Osteoblast (primary cell): Measurements from ENCODE around the gene CAMKMT. TPM values are rescaled to one million over a fixed set of nuclear protein-coding genes. Genes with fewer than 3 reads are reported as not detected.

Source experiments
- DNase-seq: peaks from one replicate; pipeline ENCODE4 v3.0.0; 2011; ENCODE audit warnings: low spot score, mixed read lengths; ENCODE audit not compliant: insufficient read length; ENCODE audit errors: missing footprints
- H2AFZ ChIP-seq: 2 replicates; pipeline ENCODE4 v1.6.0; 2011; ENCODE audit warnings: mild to moderate bottlenecking, low read length
- H3K27ac ChIP-seq: 2 replicates; pipeline ENCODE4 v1.5.1; 2011; ENCODE audit warnings: mild to moderate bottlenecking, low read depth, low read length, moderate library complexity
- H3K27me3 ChIP-seq: 2 replicates; pipeline ENCODE4 v1.6.0; 2012; ENCODE audit warnings: mild to moderate bottlenecking, control low read depth, inconsistent platforms, low read length, moderate library complexity; ENCODE audit not compliant: insufficient read depth
- H3K36me3 ChIP-seq: 2 replicates; pipeline ENCODE4 v1.5.1; 2011; ENCODE audit warnings: mild to moderate bottlenecking, low read length, control low read depth, moderate library complexity; ENCODE audit not compliant: insufficient read depth
- H3K4me1 ChIP-seq: 2 replicates; pipeline ENCODE4 v1.5.1; 2011; ENCODE audit warnings: mild to moderate bottlenecking, low read length, control low read depth, moderate library complexity; ENCODE audit not compliant: insufficient read depth
- H3K4me2 ChIP-seq: 2 replicates; pipeline ENCODE4 v1.6.0; 2011; ENCODE audit warnings: mild to moderate bottlenecking, low read length; ENCODE audit not compliant: insufficient read depth
- H3K4me3 ChIP-seq: fragments of 200-600 bp; sonication (generic); 3 replicates; pipeline ENCODE4 v1.5.1; 2012; ENCODE audit warnings: mild to moderate bottlenecking, low read length, inconsistent platforms; ENCODE audit not compliant: insufficient read depth
- H3K79me2 ChIP-seq: 2 replicates; pipeline ENCODE4 v1.6.0; 2012; ENCODE audit warnings: mild to moderate bottlenecking, low read length, control low read depth, inconsistent platforms; ENCODE audit not compliant: insufficient read depth
- H3K9me3 ChIP-seq: 2 replicates; pipeline ENCODE4 v1.5.1; 2011; ENCODE audit warnings: low read depth, low read length, control low read depth
- H4K20me1 ChIP-seq: 2 replicates; pipeline ENCODE4 v1.6.0; 2012; ENCODE audit warnings: mild to moderate bottlenecking, low read length, control low read depth; ENCODE audit not compliant: insufficient read depth
- CTCF ChIP-seq: IDR thresholded peaks from 2 replicates; pipeline ENCODE4 v1.5.1; 2011; ENCODE audit warnings: mild to moderate bottlenecking, low read depth, low read length, moderate library complexity; ENCODE audit errors: extremely low read depth
- total RNA-seq: library from RNA; depleted of rRNA; stranded (reverse); fragments of >200 nt; gene quantifications from 2 replicates; pipeline ENCODE4 v1.2.3, GENCODE V29; 2012

CAMKMT gene
- total RNA-seq, 1 donor: 7.2 TPM

DNA sequence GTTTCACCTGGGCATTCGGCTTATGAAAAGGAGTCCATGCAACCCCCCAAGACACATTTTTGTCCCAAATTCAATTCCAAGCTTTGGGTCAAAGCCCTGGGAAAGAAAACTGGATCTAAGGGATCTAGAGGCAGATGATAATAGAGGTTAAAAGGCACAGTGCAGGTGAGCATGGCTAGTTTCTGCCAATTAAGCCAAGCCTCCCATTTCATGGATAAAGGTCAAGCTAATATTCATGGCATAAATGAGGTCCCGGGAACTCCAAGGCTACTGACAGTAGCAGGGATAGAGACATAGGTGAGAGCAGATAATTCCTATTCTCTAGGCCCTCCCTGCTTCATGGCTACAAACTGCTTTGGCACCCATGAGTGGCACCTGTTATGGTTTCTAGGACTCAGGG lies 83.1 kb downstream of the CAMKMT start:
- no peaks in the 10 kb centered on the region for H3K27me3 ChIP-seq
- no peak overlapping the region for H3K4me2 ChIP-seq
- no peaks in the 10 kb centered on the region for H3K79me2 ChIP-seq
- no peak overlapping the region for H3K27ac ChIP-seq
- no peaks in the 10 kb centered on the region for H3K9me3 ChIP-seq
- no peak overlapping the region for H3K4me3 ChIP-seq
- no peak for TF ChIP-seq CTCF
- DNase-seq: no peak
- no peak overlapping the region for H2AFZ ChIP-seq
- no peaks in the 10 kb centered on the region for H3K4me1 ChIP-seq
- H4K20me1 ChIP-seq: no peaks in the 10 kb centered on the region
- H3K36me3 ChIP-seq: no peaks in the 10 kb centered on the region

- TF ChIP-seq CTCF: no peak
Observed at GRCh38 chr2:44448860-44449527, 87.2 kb downstream of the CAMKMT start.

GRCh38 chr2:44450082-44450481 lies 88.3 kb downstream of the CAMKMT start:
- Histone ChIP-seq H3K9me3 (no peaks in the 10 kb centered on the region), H2AFZ (no peak overlapping the region), H3K36me3 (no peaks in the 10 kb centered on the region), H3K79me2 (no peaks in the 10 kb centered on the region), H3K27me3 (no peaks in the 10 kb centered on the region), H3K27ac (no peak overlapping the region), H3K4me1 (no peaks in the 10 kb centered on the region), H4K20me1 (no peaks in the 10 kb centered on the region), H3K4me2 (no peak overlapping the region), H3K4me3 (no peak overlapping the region)
- no peak for DNase-seq
- no peak for TF ChIP-seq CTCF

More at GRCh38 chr2:44448860-44449527, 87.2 kb downstream of the CAMKMT start:
- Histone ChIP-seq H3K4me2 (no peak overlapping the region), H4K20me1 (no peaks in the 10 kb centered on the region), H3K4me1 (no peaks in the 10 kb centered on the region), H3K27ac (no peak overlapping the region), H2AFZ (no peak overlapping the region), H3K36me3 (no peaks in the 10 kb centered on the region), H3K79me2 (no peaks in the 10 kb centered on the region), H3K9me3 (no peaks in the 10 kb centered on the region), H3K4me3 (no peak overlapping the region), H3K27me3 (no peaks in the 10 kb centered on the region)
- DNase-seq: no peak

DNA sequence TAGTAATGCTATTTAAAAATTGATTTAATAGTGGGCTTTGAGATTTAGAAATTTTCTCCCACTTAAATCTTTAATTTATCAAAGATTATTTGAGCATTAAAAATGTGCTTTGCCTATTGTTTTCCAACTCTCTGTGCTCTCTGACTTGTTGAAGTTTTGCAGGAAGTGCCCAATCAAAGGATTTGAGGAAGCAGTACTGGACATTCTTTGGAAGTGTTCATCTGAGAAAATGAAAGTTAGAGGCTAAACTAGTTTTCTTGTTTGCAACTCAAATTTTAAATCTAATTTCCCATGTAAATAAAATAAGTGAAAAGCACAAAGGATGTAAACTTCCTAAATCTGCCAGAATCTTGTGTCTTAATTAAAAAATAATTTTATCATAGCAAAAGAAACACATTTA lies 89.1 kb downstream of the CAMKMT start:
- no peaks in the 10 kb centered on the region for H3K79me2 ChIP-seq
- no peak overlapping the region for H3K4me3 ChIP-seq
- no peaks in the 10 kb centered on the region for H3K36me3 ChIP-seq
- no peak for TF ChIP-seq CTCF
- no peaks in the 10 kb centered on the region for H3K9me3 ChIP-seq
- no peaks in the 10 kb centered on the region for H4K20me1 ChIP-seq
- no peak overlapping the region for H3K4me2 ChIP-seq
- H2AFZ ChIP-seq: no peak overlapping the region
- no peaks in the 10 kb centered on the region for H3K4me1 ChIP-seq
- H3K27ac ChIP-seq: no peak overlapping the region
- H3K27me3 ChIP-seq: no peaks in the 10 kb centered on the region
- no peak for DNase-seq
